Measurements from ENCODE around the gene DCBLD2. TPM values are rescaled to one million over a fixed set of nuclear protein-coding genes. Genes with fewer than 3 reads are reported as not detected.
"Not testable (repeated sequence)": the region's sequence is repeated elsewhere in the genome, so short reads cannot be mapped to it uniquely, and the experiment has no call there.

Gene DCBLD2
- total and polyA plus RNA-seq, 2 of the 13 experiments (the other 11 are each of a cell fraction or from before 2014, with no cell fraction given) = 43.8 to 56.9 TPM

- ATAC-seq; DNase-seq (ENCODE audit: low spot score); H3K4me3 ChIP-seq (replicated peaks in 1 of 3; ENCODE audit: insufficient read depth in 1 of 3, low read depth in 2 of 3, low read length in 3 of 3); H3K4me1 ChIP-seq (ENCODE audit: insufficient read depth, low read length); H4K20me1 ChIP-seq (ENCODE audit: insufficient read depth, low read length); CTCF ChIA-PET (ENCODE audit: low intra/inter-chr PET ratio, low total read pairs); H3K27me3 ChIP-seq (ENCODE audit: control insufficient read depth in 1 of 2, insufficient read depth in 2 of 2, low read length in 2 of 2); FAIRE-seq; H3K4me2 ChIP-seq (ENCODE audit: low read depth, low read length); BruUV-seq (replicated peaks); in situ Hi-C loops (cut with HindIII; ENCODE audit: extremely low pct_ligation_motif_present, low pct_unique_long_range_greater_than_20kb); H3K36me3 ChIP-seq (replicated peaks in 1 of 2; ENCODE audit: control insufficient read depth in 1 of 2, insufficient read depth in 2 of 2, low read length in 2 of 2); intact Hi-C loops (cut with micrococcal nuclease; ENCODE audit: unreplicated experiment); H2AFZ ChIP-seq (ENCODE audit: low read length); POLR2A ChIA-PET; H3K79me2 ChIP-seq (ENCODE audit: insufficient read depth, low read length); H3K27ac ChIP-seq (ENCODE audit: extremely low read length, insufficient read depth, low read length); H3K9me3 ChIP-seq (ENCODE audit: low read length); H3K9ac ChIP-seq (ENCODE audit: insufficient read depth, low read depth, low read length): not testable (repeated sequence)
- WGBS (ENCODE audit: low lambda C conversion rate) = 90% methylated on average over 9 of the region's 9 CpGs
- TF ChIP-seq MAFK (conservative IDR thresholded peaks at IDR 0.05 in 1 of 2, IDR thresholded peaks at IDR 0.05 in 1 of 2; ENCODE audit: low read length in 2 of 2) = 0 out of 4 replicates have a peak, but pooled peaks of 1 of the 2 experiments have one; percentile 9
Observed at GRCh38 chr3:98857258-98857657, 44.2 kb downstream of the DCBLD2 start.

GRCh38 chr3:98856724-98857123, 44.8 kb downstream of the DCBLD2 start:
- Histone ChIP-seq H3K4me3 (replicated peaks in 1 of 3; ENCODE audit: insufficient read depth in 1 of 3, low read depth in 2 of 3, low read length in 3 of 3) (no peak overlapping the region), H3K9ac (ENCODE audit: insufficient read depth, low read depth, low read length) (no peak overlapping the region), H3K9me3 (ENCODE audit: low read length) (no peaks in the 10 kb centered on the region), H4K20me1 (ENCODE audit: insufficient read depth, low read length) (no peaks in the 10 kb centered on the region; the same call in 1 of the 2 replicates), H3K36me3 (replicated peaks in 1 of 2; ENCODE audit: control insufficient read depth in 1 of 2, insufficient read depth in 2 of 2, low read length in 2 of 2) (peaks cover 0 to 2% of the 10 kb centered on the region in 2 experiments; a peak in 2 of 5 replicates), H2AFZ (ENCODE audit: low read length) (no peak overlapping the region), H3K27ac (ENCODE audit: extremely low read length, insufficient read depth, low read length) (no peak overlapping the region), H3K27me3 (ENCODE audit: control insufficient read depth in 1 of 2, insufficient read depth in 2 of 2, low read length in 2 of 2) (no peaks in the 10 kb centered on the region), H3K4me2 (ENCODE audit: low read depth, low read length) (no peak overlapping the region), H3K4me1 (ENCODE audit: insufficient read depth, low read length) (no peaks in the 10 kb centered on the region), H3K79me2 (ENCODE audit: insufficient read depth, low read length) (no peaks in the 10 kb centered on the region)
- no peak for DNase-seq (ENCODE audit: low spot score)
- intact Hi-C loops (cut with micrococcal nuclease; ENCODE audit: unreplicated experiment) = no loop called here
- CTCF ChIA-PET (ENCODE audit: low intra/inter-chr PET ratio, low total read pairs) = no interaction called here
- POLR2A ChIA-PET = no interaction called here
- no peak for ATAC-seq
- in situ Hi-C loops (cut with HindIII; ENCODE audit: extremely low pct_ligation_motif_present, low pct_unique_long_range_greater_than_20kb) = no loop called here
- WGBS (ENCODE audit: low lambda C conversion rate) = 95% methylated on average over 6 of the region's 8 CpGs
- no peak for FAIRE-seq
- no TSS peak for BruUV-seq (replicated peaks)
- TF ChIP-seq JARID2 (CRISPR knock-in tag; IDR thresholded peaks at IDR 0.05; ENCODE audit: insufficient replicate concordance) = no peak
- TF ChIP-seq ZNF646 (CRISPR knock-in tag; IDR thresholded peaks at IDR 0.05) = no peak
- TF ChIP-seq GLI4 (CRISPR knock-in tag; IDR thresholded peaks at IDR 0.05; ENCODE audit: borderline replicate concordance) = no peak
- TF ChIP-seq MAFG (CRISPR knock-in tag; IDR thresholded peaks at IDR 0.05) = no peak
- no peak for TF ChIP-seq ZNF337 (CRISPR knock-in tag; IDR thresholded peaks at IDR 0.05; ENCODE audit: borderline replicate concordance, low read depth)
- TF ChIP-seq ZNF883 (CRISPR knock-in tag; IDR thresholded peaks at IDR 0.05; ENCODE audit: not compliant biosample characterization) = no peak
- no peak for TF ChIP-seq ZNF317 (CRISPR knock-in tag; IDR thresholded peaks at IDR 0.05)
- TF ChIP-seq PRMT3 (CRISPR knock-in tag; IDR thresholded peaks at IDR 0.05; ENCODE audit: borderline replicate concordance, low read depth) = no peak
- no peak for TF ChIP-seq ZBTB7A (CRISPR knock-in tag; IDR thresholded peaks at IDR 0.05)
- TF ChIP-seq ZNF775 (CRISPR knock-in tag; IDR thresholded peaks at IDR 0.05; ENCODE audit: borderline replicate concordance) = no peak
- no peak for TF ChIP-seq SMYD3 (CRISPR knock-in tag; IDR thresholded peaks at IDR 0.05)

Data from HepG2 (cell line).